ENCODE results near the gene CHRNA4.
"Not testable (repeated sequence)": the region's sequence is repeated elsewhere in the genome, so short reads cannot be mapped to it uniquely, and the experiment has no call there.

The CHRNA4 gene

GRCh38 chr20:63336232-63336752, 24.9 kb downstream of the CHRNA4 start:
- Histone ChIP-seq H3K27me3 (ENCODE audit: insufficient read depth, low read length) (peaks cover 11% of the 10 kb centered on the region; the same call in 1 of the 2 replicates), H3K4me1 (ENCODE audit: control insufficient read depth, insufficient read depth, low read length, unreplicated experiment) (no peaks in the 10 kb centered on the region), H2AFZ (ENCODE audit: low read length, unreplicated experiment) (no peak overlapping the region), H3K79me2 (ENCODE audit: control insufficient read depth, insufficient read depth, low read length, unreplicated experiment) (no peaks in the 10 kb centered on the region), H3K36me3 (ENCODE audit: insufficient read depth, low read length) (no peaks in the 10 kb centered on the region), H3K4me3 (ENCODE audit: low read depth, low read length) (no peak overlapping the region), H3K27ac (ENCODE audit: low read depth, low read length) (no peak overlapping the region)

- no peak overlapping the region for H3K27ac ChIP-seq (ENCODE audit: low read depth, low read length)
- H3K4me3 ChIP-seq (ENCODE audit: low read depth, low read length) = no peak overlapping the region
- H3K4me1 ChIP-seq (ENCODE audit: control insufficient read depth, insufficient read depth, low read length, unreplicated experiment) = no peaks in the 10 kb centered on the region
- H3K27me3 ChIP-seq (ENCODE audit: insufficient read depth, low read length) = peaks cover 11% of the 10 kb centered on the region; the same call in 1 of the 2 replicates
- H3K36me3 ChIP-seq (ENCODE audit: insufficient read depth, low read length) = no peaks in the 10 kb centered on the region
- H2AFZ ChIP-seq (ENCODE audit: low read length, unreplicated experiment) = no peak overlapping the region
- H3K79me2 ChIP-seq (ENCODE audit: control insufficient read depth, insufficient read depth, low read length, unreplicated experiment) = no peaks in the 10 kb centered on the region
Measured at GRCh38 chr20:63335711-63336110, 25.4 kb downstream of the CHRNA4 start.

- not testable (repeated sequence) for H3K79me2 ChIP-seq (ENCODE audit: control insufficient read depth, insufficient read depth, low read length, unreplicated experiment); H2AFZ ChIP-seq (ENCODE audit: low read length, unreplicated experiment); H3K4me1 ChIP-seq (ENCODE audit: control insufficient read depth, insufficient read depth, low read length, unreplicated experiment); H3K4me3 ChIP-seq (ENCODE audit: low read depth, low read length); H3K36me3 ChIP-seq (ENCODE audit: insufficient read depth, low read length); H3K27ac ChIP-seq (ENCODE audit: low read depth, low read length)
- H3K27me3 ChIP-seq (ENCODE audit: insufficient read depth, low read length) = peaks cover 11% of the 10 kb centered on the region; the same call in 1 of the 2 replicates
Measured at GRCh38 chr20:63335060-63335459, 26.1 kb downstream of the CHRNA4 start.

- Histone ChIP-seq H3K27me3 (ENCODE audit: insufficient read depth, low read length) (peaks cover 11% of the 10 kb centered on the region; the same call in 1 of the 2 replicates), H3K79me2 (ENCODE audit: control insufficient read depth, insufficient read depth, low read length, unreplicated experiment) (no peaks in the 10 kb centered on the region), H3K4me1 (ENCODE audit: control insufficient read depth, insufficient read depth, low read length, unreplicated experiment) (no peaks in the 10 kb centered on the region), H2AFZ (ENCODE audit: low read length, unreplicated experiment) (no peak overlapping the region), H3K4me3 (ENCODE audit: low read depth, low read length) (no peak overlapping the region), H3K27ac (ENCODE audit: low read depth, low read length) (no peak overlapping the region), H3K36me3 (ENCODE audit: insufficient read depth, low read length) (no peaks in the 10 kb centered on the region)
Measured at GRCh38 chr20:63334356-63334755, 26.8 kb downstream of the CHRNA4 start.

GRCh38 chr20:63333241-63333836, 27.8 kb downstream of the CHRNA4 start:
- H2AFZ ChIP-seq (ENCODE audit: low read length, unreplicated experiment) = no peak overlapping the region
- H3K27ac ChIP-seq (ENCODE audit: low read depth, low read length) = no peak overlapping the region
- no peaks in the 10 kb centered on the region for H3K79me2 ChIP-seq (ENCODE audit: control insufficient read depth, insufficient read depth, low read length, unreplicated experiment)
- H3K36me3 ChIP-seq (ENCODE audit: insufficient read depth, low read length) = no peaks in the 10 kb centered on the region
- no peaks in the 10 kb centered on the region for H3K4me1 ChIP-seq (ENCODE audit: control insufficient read depth, insufficient read depth, low read length, unreplicated experiment)
- H3K4me3 ChIP-seq (ENCODE audit: low read depth, low read length) = no peak overlapping the region
- peaks cover 8% of the 10 kb centered on the region; the same call in 1 of the 2 replicates for H3K27me3 ChIP-seq (ENCODE audit: insufficient read depth, low read length)

- Histone ChIP-seq H3K36me3 (ENCODE audit: insufficient read depth, low read length) (no peaks in the 10 kb centered on the region), H3K27ac (ENCODE audit: low read depth, low read length) (no peak overlapping the region), H3K4me3 (ENCODE audit: low read depth, low read length) (no peak overlapping the region), H2AFZ (ENCODE audit: low read length, unreplicated experiment) (no peak overlapping the region), H3K79me2 (ENCODE audit: control insufficient read depth, insufficient read depth, low read length, unreplicated experiment) (no peaks in the 10 kb centered on the region), H3K4me1 (ENCODE audit: control insufficient read depth, insufficient read depth, low read length, unreplicated experiment) (no peaks in the 10 kb centered on the region), H3K27me3 (ENCODE audit: insufficient read depth, low read length) (0 out of 2 replicates have a peak, but pooled peaks cover 1% of the 10 kb centered on the region)
Measured at GRCh38 chr20:63332488-63333240, 28.5 kb downstream of the CHRNA4 start.

- H3K27ac ChIP-seq (ENCODE audit: low read depth, low read length) = no peak overlapping the region
- H3K36me3 ChIP-seq (ENCODE audit: insufficient read depth, low read length) = no peaks in the 10 kb centered on the region
- H2AFZ ChIP-seq (ENCODE audit: low read length, unreplicated experiment) = no peak overlapping the region
- H3K79me2 ChIP-seq (ENCODE audit: control insufficient read depth, insufficient read depth, low read length, unreplicated experiment) = no peaks in the 10 kb centered on the region
- no peaks in the 10 kb centered on the region for H3K4me1 ChIP-seq (ENCODE audit: control insufficient read depth, insufficient read depth, low read length, unreplicated experiment)
- H3K27me3 ChIP-seq (ENCODE audit: insufficient read depth, low read length) = no peaks in the 10 kb centered on the region
- no peak overlapping the region for H3K4me3 ChIP-seq (ENCODE audit: low read depth, low read length)
Measured at GRCh38 chr20:63331741-63332400, 29.3 kb downstream of the CHRNA4 start.

GRCh38 chr20:63330940-63331339, 30.2 kb downstream of the CHRNA4 start:
- Histone ChIP-seq H3K79me2 (ENCODE audit: control insufficient read depth, insufficient read depth, low read length, unreplicated experiment) (no peaks in the 10 kb centered on the region), H3K4me3 (ENCODE audit: low read depth, low read length) (no peak overlapping the region), H3K4me1 (ENCODE audit: control insufficient read depth, insufficient read depth, low read length, unreplicated experiment) (no peaks in the 10 kb centered on the region), H2AFZ (ENCODE audit: low read length, unreplicated experiment) (no peak overlapping the region), H3K36me3 (ENCODE audit: insufficient read depth, low read length) (no peaks in the 10 kb centered on the region), H3K27me3 (ENCODE audit: insufficient read depth, low read length) (no peaks in the 10 kb centered on the region), H3K27ac (ENCODE audit: low read depth, low read length) (no peak overlapping the region)

GRCh38 chr20:63330084-63330760, 30.9 kb downstream of the CHRNA4 start:
- Histone ChIP-seq H3K79me2 (ENCODE audit: control insufficient read depth, insufficient read depth, low read length, unreplicated experiment) (no peaks in the 10 kb centered on the region), H2AFZ (ENCODE audit: low read length, unreplicated experiment) (no peak overlapping the region), H3K4me1 (ENCODE audit: control insufficient read depth, insufficient read depth, low read length, unreplicated experiment) (no peaks in the 10 kb centered on the region), H3K27me3 (ENCODE audit: insufficient read depth, low read length) (peaks cover under 1% of the 10 kb centered on the region; the same call in 1 of the 2 replicates), H3K4me3 (ENCODE audit: low read depth, low read length) (no peak overlapping the region), H3K36me3 (ENCODE audit: insufficient read depth, low read length) (no peaks in the 10 kb centered on the region), H3K27ac (ENCODE audit: low read depth, low read length) (no peak overlapping the region)

GRCh38 chr20:63329331-63330083, 31.6 kb downstream of the CHRNA4 start:
- Histone ChIP-seq H2AFZ (ENCODE audit: low read length, unreplicated experiment) (no peak overlapping the region), H3K79me2 (ENCODE audit: control insufficient read depth, insufficient read depth, low read length, unreplicated experiment) (no peaks in the 10 kb centered on the region), H3K27ac (ENCODE audit: low read depth, low read length) (no peak overlapping the region), H3K4me1 (ENCODE audit: control insufficient read depth, insufficient read depth, low read length, unreplicated experiment) (no peaks in the 10 kb centered on the region), H3K36me3 (ENCODE audit: insufficient read depth, low read length) (no peaks in the 10 kb centered on the region), H3K27me3 (ENCODE audit: insufficient read depth, low read length) (peaks cover 8% of the 10 kb centered on the region), H3K4me3 (ENCODE audit: low read depth, low read length) (no peak overlapping the region)
